HL-60 (cell line): ENCODE results near the gene DYRK2.
A peak's percentile ranks its signal among the peaks of the same experiment; 100 is the strongest.

Experiments
- DNase-seq, 2 experiments: peaks; one replicate each; pipeline ENCODE4 v3.0.0-alpha.2; 2010 to 2020; ENCODE audit warnings: low read depth in 1 of 2, low spot score in 1 of 2
- H3K27ac ChIP-seq: fragments of 250-450 bp; sonication (Bioruptor Pico); replicated peaks from 2 replicates; pipeline ENCODE4 v1.5.1; 2020; ENCODE audit warnings: mild to moderate bottlenecking, moderate library complexity
- H3K27me3 ChIP-seq: fragments of 250-450 bp; sonication (Bioruptor Pico); 2 replicates; pipeline ENCODE4 v1.5.1; 2021; ENCODE audit warnings: mild to moderate bottlenecking, moderate library complexity; ENCODE audit not compliant: insufficient read depth, poor library complexity, severe bottlenecking
- H3K4me3 ChIP-seq: replicated peaks from 2 replicates; pipeline ENCODE4 v1.5.1; 2011; ENCODE audit warnings: mild to moderate bottlenecking, control low read depth, low read length; ENCODE audit not compliant: insufficient read depth
- GABPA ChIP-seq: IDR thresholded peaks from 2 replicates; pipeline ENCODE4 v1.6.1; 2012; ENCODE audit warnings: low read depth
- POLR2AphosphoS5 ChIP-seq: IDR thresholded peaks from 2 replicates; pipeline ENCODE4 v1.6.1; 2012; ENCODE audit warnings: low read depth
- SPI1 ChIP-seq: IDR thresholded peaks from 2 replicates; pipeline ENCODE4 v1.6.1; 2012; ENCODE audit warnings: low read depth, mild to moderate bottlenecking, borderline replicate concordance
- TF ChIP-seq, protein P1 (sequence below): IDR thresholded peaks from one replicate; pipeline ENCODE4 v1.5.1; 2011; ENCODE audit warnings: low read length, control low read depth, inconsistent platforms; ENCODE audit not compliant: insufficient read depth
- TF ChIP-seq, protein P2 (sequence below): IDR thresholded peaks from 2 replicates; pipeline ENCODE4 v1.6.1; 2012; ENCODE audit warnings: low read depth; ENCODE audit not compliant: insufficient replicate concordance

DYRK2 gene

DNA sequence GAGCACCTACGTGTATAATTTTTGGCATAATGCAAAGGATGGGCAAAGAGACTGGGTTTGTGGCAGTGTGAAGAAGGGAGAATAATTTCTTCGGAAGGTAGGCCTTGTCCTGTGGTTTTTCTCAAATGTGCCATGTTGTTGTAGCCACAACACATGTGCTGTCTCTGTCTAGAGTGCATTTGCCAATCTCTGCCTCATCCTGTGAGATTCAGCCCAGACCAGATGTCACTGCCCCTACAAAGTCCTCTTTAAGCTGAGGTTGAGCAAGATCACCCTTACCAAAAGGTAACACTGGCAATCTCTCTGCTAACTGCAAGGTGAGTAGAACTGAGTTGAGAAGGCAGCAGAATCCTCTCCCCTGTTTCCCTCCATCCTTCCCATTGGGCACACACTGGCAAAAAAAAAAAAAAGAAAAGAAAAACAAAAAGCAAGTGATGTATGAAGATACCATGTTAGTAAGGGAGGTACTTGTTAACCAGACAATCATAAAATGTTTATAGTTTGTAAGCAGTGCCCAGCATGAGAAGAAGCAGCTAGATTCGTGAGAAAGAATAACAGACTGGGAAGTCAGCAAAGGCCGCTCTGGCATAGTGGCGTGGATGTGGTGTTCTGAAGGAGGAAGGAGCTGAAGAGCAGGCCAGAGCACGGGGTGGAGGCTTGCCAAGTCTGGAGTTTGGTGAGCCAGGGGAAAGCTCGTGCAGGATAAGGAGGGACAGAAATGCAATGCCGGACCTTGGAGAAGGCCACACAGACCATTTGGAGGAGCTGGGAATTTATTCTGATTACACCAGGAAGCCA, 18.9 kb downstream of the DYRK2 start:
- peak in 1 of 2 experiments; percentile 73 for DNase-seq
- peak overlapping the region; percentile 54 for H3K27ac ChIP-seq
- TF ChIP-seq SPI1 (peak; percentile 37; the same call in 1 of the 2 replicates), POLR2AphosphoS5 (peak; percentile 40; the same call in 1 of the 2 replicates)
- TF ChIP-seq, protein P1, sequence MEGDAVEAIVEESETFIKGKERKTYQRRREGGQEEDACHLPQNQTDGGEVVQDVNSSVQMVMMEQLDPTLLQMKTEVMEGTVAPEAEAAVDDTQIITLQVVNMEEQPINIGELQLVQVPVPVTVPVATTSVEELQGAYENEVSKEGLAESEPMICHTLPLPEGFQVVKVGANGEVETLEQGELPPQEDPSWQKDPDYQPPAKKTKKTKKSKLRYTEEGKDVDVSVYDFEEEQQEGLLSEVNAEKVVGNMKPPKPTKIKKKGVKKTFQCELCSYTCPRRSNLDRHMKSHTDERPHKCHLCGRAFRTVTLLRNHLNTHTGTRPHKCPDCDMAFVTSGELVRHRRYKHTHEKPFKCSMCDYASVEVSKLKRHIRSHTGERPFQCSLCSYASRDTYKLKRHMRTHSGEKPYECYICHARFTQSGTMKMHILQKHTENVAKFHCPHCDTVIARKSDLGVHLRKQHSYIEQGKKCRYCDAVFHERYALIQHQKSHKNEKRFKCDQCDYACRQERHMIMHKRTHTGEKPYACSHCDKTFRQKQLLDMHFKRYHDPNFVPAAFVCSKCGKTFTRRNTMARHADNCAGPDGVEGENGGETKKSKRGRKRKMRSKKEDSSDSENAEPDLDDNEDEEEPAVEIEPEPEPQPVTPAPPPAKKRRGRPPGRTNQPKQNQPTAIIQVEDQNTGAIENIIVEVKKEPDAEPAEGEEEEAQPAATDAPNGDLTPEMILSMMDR = no peak
- no peaks in the 10 kb centered on the region for H3K27me3 ChIP-seq
- no peak overlapping the region for H3K4me3 ChIP-seq

DNA sequence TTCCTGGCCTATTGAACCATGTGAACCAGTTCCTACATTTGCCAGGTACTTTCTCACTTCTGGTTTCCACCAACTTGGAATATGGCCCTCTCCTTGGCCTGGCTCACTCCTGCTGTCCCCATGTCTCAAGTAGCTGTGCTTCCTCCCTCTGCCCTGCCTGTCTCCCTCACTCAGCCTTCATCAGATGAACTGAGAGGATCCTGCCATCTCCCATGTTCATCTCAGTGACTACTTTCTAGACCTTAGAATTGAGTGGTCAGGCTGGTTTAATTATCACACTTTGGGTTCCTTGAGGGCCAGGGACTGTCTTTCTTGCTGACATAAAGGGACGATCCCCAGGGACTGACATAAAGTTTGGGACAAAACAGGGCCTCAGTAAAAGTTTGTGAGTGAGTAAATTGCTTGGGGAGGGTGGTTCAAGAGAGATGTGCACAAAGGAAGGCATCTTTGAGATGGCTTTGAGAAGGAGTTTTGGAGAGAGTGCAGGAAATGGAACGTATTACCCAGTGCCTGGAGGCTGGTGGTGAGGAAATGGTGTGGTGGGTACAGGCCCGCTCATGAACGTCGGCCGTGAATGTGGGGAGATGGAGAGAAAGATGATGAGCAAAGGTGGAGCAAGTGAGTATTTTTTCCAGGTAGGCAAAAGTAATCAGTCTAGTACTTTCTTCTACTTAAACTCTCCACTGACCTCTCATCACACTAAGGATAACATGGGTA, 20.8 kb downstream of the DYRK2 start:
- no peak for DNase-seq
- no peak for TF ChIP-seq SPI1
- TF ChIP-seq POLR2AphosphoS5 = no peak
- no peak for TF ChIP-seq GABPA
- TF ChIP-seq, protein P1 = no peak
- TF ChIP-seq, protein P2, sequence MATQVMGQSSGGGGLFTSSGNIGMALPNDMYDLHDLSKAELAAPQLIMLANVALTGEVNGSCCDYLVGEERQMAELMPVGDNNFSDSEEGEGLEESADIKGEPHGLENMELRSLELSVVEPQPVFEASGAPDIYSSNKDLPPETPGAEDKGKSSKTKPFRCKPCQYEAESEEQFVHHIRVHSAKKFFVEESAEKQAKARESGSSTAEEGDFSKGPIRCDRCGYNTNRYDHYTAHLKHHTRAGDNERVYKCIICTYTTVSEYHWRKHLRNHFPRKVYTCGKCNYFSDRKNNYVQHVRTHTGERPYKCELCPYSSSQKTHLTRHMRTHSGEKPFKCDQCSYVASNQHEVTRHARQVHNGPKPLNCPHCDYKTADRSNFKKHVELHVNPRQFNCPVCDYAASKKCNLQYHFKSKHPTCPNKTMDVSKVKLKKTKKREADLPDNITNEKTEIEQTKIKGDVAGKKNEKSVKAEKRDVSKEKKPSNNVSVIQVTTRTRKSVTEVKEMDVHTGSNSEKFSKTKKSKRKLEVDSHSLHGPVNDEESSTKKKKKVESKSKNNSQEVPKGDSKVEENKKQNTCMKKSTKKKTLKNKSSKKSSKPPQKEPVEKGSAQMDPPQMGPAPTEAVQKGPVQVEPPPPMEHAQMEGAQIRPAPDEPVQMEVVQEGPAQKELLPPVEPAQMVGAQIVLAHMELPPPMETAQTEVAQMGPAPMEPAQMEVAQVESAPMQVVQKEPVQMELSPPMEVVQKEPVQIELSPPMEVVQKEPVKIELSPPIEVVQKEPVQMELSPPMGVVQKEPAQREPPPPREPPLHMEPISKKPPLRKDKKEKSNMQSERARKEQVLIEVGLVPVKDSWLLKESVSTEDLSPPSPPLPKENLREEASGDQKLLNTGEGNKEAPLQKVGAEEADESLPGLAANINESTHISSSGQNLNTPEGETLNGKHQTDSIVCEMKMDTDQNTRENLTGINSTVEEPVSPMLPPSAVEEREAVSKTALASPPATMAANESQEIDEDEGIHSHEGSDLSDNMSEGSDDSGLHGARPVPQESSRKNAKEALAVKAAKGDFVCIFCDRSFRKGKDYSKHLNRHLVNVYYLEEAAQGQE = no peak
- no peak overlapping the region for H3K27ac ChIP-seq

GRCh38 chr12:67669934-67670631, 21.5 kb downstream of the DYRK2 start:
- TF ChIP-seq POLR2AphosphoS5 (no peak), GABPA (no peak), SPI1 (no peak)
- TF ChIP-seq, protein P2 = no peak
- TF ChIP-seq, protein P1 = no peak
- DNase-seq = no peak

More for the DNA sequence above, 20.8 kb downstream of the DYRK2 start:
- Histone ChIP-seq H3K4me3 (no peak overlapping the region), H3K27me3 (no peaks in the 10 kb centered on the region)

More at GRCh38 chr12:67669934-67670631, 21.5 kb downstream of the DYRK2 start:
- H3K4me3 ChIP-seq = no peak overlapping the region
- no peaks in the 10 kb centered on the region for H3K27me3 ChIP-seq
- H3K27ac ChIP-seq = no peak overlapping the region
